Ishikawa (cell line): ENCODE results near the gene TSPEAR.

Source experiments
- CEBPB ChIP-seq: IDR thresholded peaks from 2 replicates; pipeline ENCODE4 v1.6.1; 2012
- CREB1 ChIP-seq: IDR thresholded peaks from 2 replicates; pipeline ENCODE4 v1.6.1; 2012; ENCODE audit warnings: low read depth
- EGR1 ChIP-seq: IDR thresholded peaks from 2 replicates; pipeline ENCODE4 v1.6.1; 2012
- EP300 ChIP-seq: IDR thresholded peaks from 2 replicates; pipeline ENCODE4 v1.6.1; 2012; ENCODE audit warnings: borderline replicate concordance
- NFIC ChIP-seq: IDR thresholded peaks from 2 replicates; pipeline ENCODE4 v1.6.1; 2012
- RAD21 ChIP-seq: IDR thresholded peaks from 2 replicates; pipeline ENCODE4 v1.6.1; 2012; ENCODE audit warnings: low read depth
- TAF1 ChIP-seq: IDR thresholded peaks from 2 replicates; pipeline ENCODE4 v1.6.1; 2012; ENCODE audit warnings: low read depth, mild to moderate bottlenecking
- TCF12 ChIP-seq: IDR thresholded peaks from 2 replicates; pipeline ENCODE4 v1.6.1; 2012; ENCODE audit warnings: low read depth
- TEAD4 ChIP-seq: IDR thresholded peaks from 2 replicates; pipeline ENCODE4 v1.6.1; 2012
- YY1 ChIP-seq: IDR thresholded peaks from 2 replicates; pipeline ENCODE4 v1.6.1; 2012; ENCODE audit warnings: low read depth
- ZBTB7A ChIP-seq: IDR thresholded peaks from 2 replicates; pipeline ENCODE4 v1.6.1; 2012; ENCODE audit warnings: low read depth
- TF ChIP-seq, protein P1 (sequence below): IDR thresholded peaks from 2 replicates; pipeline ENCODE4 v1.6.1; 2012; ENCODE audit warnings: low read depth, mild to moderate bottlenecking
- TF ChIP-seq, protein P2 (sequence below): IDR thresholded peaks from 2 replicates; pipeline ENCODE4 v1.6.1; 2012
- TF ChIP-seq, protein P3 (sequence below): IDR thresholded peaks from 2 replicates; pipeline ENCODE4 v1.6.1; 2012

TSPEAR gene

DNA sequence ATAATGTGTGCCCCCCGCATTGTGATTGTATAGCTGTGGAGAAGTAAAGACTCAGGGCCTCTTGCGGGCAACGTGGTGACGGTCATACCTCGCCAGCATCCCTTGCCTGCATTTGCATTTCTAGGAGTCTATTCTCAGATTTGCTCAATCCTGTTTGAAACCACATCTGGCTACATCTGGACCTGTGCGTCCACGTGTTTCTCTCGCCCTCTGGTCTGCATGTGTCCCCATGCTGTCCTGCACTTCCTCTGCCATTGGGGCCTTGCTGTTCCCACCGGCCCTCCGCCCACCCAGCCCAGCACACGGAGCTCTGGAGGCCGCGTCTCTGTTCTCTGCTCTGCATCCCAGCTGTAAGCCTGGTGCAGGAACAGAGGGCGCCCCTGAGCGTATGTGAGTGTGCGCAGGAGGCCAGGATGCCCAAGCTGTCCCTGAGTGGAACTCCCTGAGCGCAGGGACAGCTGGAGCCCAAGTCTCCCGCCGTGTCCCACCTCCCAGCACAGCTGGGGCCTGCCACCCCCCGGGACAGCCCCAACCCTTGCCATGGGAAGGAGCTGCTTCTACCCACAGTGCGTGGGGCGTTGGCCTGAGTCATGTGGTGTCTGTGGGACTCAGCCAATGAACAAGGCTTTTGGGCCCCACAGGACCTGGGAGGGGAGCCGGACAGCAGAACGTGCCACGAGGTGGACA, 161.7 kb downstream of the TSPEAR start:
- no peak for TF ChIP-seq EGR1
- TF ChIP-seq, protein P1, sequence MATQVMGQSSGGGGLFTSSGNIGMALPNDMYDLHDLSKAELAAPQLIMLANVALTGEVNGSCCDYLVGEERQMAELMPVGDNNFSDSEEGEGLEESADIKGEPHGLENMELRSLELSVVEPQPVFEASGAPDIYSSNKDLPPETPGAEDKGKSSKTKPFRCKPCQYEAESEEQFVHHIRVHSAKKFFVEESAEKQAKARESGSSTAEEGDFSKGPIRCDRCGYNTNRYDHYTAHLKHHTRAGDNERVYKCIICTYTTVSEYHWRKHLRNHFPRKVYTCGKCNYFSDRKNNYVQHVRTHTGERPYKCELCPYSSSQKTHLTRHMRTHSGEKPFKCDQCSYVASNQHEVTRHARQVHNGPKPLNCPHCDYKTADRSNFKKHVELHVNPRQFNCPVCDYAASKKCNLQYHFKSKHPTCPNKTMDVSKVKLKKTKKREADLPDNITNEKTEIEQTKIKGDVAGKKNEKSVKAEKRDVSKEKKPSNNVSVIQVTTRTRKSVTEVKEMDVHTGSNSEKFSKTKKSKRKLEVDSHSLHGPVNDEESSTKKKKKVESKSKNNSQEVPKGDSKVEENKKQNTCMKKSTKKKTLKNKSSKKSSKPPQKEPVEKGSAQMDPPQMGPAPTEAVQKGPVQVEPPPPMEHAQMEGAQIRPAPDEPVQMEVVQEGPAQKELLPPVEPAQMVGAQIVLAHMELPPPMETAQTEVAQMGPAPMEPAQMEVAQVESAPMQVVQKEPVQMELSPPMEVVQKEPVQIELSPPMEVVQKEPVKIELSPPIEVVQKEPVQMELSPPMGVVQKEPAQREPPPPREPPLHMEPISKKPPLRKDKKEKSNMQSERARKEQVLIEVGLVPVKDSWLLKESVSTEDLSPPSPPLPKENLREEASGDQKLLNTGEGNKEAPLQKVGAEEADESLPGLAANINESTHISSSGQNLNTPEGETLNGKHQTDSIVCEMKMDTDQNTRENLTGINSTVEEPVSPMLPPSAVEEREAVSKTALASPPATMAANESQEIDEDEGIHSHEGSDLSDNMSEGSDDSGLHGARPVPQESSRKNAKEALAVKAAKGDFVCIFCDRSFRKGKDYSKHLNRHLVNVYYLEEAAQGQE = no peak
- TF ChIP-seq, protein P2, sequence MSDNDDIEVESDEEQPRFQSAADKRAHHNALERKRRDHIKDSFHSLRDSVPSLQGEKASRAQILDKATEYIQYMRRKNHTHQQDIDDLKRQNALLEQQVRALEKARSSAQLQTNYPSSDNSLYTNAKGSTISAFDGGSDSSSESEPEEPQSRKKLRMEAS = no peak
- TF ChIP-seq ZBTB7A = no peak

DNA sequence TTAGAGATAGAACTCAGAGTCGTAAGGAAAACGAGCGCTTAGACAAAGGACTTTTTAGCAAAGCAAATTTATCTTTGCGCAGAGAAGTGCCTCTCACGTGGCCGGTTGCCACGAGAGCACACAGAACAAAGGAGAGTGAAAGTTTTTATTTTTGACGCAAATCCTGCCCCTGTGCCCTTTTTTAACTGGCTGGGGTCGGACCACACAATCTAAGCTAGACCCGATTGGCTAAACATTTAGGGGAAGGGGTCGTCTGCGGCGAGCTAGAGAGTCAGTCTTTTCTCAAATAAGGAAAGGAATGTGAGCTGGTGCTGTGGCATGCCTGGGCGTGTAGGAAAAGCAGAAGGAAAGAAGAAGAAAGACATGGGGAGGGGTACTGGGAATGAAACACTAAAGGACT, 162.4 kb downstream of the TSPEAR start:
- TF ChIP-seq TEAD4 (no peak), CREB1 (no peak)
- TF ChIP-seq, protein P3, sequence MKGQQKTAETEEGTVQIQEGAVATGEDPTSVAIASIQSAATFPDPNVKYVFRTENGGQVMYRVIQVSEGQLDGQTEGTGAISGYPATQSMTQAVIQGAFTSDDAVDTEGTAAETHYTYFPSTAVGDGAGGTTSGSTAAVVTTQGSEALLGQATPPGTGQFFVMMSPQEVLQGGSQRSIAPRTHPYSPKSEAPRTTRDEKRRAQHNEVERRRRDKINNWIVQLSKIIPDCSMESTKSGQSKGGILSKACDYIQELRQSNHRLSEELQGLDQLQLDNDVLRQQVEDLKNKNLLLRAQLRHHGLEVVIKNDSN = no peak
- TF ChIP-seq, protein P2 = no peak

DNA sequence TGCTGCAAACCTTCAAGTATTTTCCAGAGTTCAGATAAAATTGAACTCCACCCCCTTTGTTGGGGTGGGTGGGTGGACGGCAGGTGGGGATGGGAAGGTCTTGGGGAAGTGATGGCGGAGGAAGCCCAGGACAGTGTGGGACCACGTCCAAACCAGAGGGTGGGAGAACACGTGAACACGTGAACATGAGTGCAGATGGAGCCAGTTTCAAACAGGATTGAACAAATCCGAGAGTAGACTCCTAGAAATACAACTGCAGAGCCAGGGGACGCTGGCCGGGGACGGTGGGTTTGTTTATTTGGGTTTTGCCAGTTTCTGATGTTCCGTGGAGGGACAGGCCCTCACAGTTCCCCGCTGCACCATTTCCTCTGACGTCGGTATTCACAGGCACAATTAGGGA, 163.0 kb downstream of the TSPEAR start:
- no peak for TF ChIP-seq ZBTB7A
- no peak for TF ChIP-seq CREB1
- no peak for TF ChIP-seq EP300
- TF ChIP-seq TAF1 = no peak
- no peak for TF ChIP-seq CEBPB

DNA sequence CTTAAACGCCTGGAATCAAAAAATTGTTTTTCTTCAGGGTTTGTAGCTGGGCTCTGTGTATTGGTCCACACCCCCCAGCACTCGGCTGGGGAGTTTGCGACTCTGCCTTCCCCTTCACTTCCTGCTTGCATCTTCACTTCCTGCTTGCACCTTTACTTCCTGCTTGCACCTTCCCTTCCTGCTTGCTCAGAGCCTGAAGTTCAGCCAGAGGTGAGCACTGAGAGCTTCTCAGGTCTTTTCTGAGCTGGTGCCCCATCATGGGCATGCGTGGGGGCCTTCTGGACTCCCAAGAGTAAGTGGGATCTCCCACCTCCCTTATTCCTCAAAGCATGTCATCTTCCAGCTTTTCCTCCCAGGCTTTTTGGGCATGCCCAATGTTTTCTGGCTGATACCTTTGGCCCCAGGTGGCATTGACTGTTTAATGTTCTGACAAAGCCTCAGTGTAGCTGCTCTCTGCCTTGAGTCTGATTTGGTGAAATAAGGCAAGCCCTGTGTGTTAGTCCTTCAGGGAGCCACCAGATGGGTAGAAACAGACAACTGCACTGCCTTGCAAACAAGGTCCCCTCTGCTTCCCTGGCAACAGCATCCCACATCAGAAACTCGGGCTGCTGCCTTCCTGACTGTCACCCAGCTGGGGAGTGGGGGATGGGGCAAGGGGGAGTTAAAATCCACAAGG, 163.6 kb downstream of the TSPEAR start:
- no peak for TF ChIP-seq EGR1
- TF ChIP-seq, protein P3 = no peak
- TF ChIP-seq TCF12 = no peak
- TF ChIP-seq TAF1 = no peak
- TF ChIP-seq RAD21 = no peak
- no peak for TF ChIP-seq ZBTB7A
- no peak for TF ChIP-seq CREB1
- no peak for TF ChIP-seq NFIC
- no peak for TF ChIP-seq YY1
- no peak for TF ChIP-seq TEAD4
- TF ChIP-seq, protein P1 = no peak
- no peak for TF ChIP-seq CEBPB

DNA sequence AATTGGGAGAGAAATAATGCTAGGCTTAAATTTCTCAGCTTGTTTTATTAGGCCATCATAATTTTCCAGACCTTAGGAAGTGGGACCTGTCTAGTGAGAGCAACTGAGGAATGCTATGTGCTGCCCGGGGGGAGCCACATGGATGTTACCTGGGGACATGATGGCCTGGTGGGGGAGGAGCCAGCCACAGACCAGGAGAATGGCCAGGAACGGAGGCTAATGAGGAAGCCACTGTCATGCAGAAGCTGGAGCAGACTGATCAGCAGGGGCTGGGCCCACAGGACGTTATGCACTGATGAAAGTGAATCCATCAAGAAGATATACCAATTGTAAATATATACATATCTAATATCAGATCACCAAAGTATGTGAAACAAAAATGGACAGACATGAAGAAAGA, 166.8 kb downstream of the TSPEAR start:
- TF ChIP-seq EP300 (no peak), CREB1 (no peak), TAF1 (no peak), TCF12 (no peak), RAD21 (no peak), YY1 (no peak)
- TF ChIP-seq, protein P1 = no peak
- TF ChIP-seq, protein P3 = no peak
- TF ChIP-seq, protein P2 = no peak
